GM19043 (cell line): ENCODE data around the gene ZNF407.

Source experiments
- ATAC-seq: cut with Tn5 transposase; IDR thresholded peaks from one replicate; pipeline ENCODE4 v1.9.1; 2021; ENCODE audit warnings: low read depth; ENCODE audit not compliant: unreplicated experiment

The ZNF407 gene

DNA sequence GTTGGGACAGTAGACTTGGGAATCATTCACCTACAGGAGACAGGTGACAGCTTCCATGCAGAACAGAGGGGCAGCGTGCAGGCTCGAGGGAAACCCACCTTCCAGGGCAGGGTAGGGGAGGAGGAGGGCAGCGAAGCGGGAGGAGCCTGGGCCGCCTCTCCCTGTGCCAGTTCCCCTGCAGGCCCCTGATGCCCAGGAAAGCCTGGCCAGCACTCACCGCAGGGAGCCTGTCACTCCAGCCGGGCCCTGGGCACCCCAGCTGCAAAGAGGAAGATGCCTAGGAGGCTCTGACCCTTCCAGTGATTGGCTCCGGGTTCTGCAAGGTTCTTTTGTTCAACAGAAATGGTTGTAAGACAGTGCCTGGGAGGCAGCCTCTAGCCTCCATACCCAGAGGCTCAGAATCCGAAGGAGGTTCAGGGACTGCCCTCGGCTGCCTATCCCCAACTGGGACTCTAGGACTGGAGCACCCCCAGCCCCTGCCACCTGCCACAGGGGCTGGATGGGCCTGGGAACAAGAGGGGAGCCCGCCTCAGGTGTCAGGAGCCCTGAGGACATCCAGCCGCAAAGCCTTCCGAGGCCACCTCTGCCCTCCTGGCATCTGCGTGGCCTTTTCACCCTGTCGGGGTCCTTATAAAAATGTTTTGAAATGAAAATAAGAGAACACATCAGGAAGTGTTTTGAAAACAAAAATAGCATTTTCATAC lies 508.0 kb downstream of the ZNF407 start:
- ATAC-seq: no peak

DNA sequence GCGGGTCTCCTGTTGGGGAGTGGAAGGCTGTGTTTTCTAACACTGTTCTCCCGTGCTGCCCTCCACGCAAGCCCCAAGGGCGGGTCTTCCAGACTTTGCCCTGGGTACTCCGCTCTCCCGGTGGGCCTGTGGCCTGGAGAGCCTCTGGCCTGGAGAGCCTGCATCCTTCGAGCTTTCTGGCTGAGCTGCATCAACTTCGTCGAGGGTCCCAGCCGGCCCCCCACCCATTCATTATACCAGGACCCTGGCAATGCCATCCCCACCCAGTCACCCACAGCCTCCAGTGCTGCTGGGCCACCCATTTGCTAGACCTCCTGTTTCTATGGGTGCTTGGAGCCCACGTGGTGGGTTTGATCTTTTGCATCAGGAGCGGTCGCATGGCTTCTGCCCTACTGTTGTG lies 509.1 kb downstream of the ZNF407 start:
- no peak for ATAC-seq

DNA sequence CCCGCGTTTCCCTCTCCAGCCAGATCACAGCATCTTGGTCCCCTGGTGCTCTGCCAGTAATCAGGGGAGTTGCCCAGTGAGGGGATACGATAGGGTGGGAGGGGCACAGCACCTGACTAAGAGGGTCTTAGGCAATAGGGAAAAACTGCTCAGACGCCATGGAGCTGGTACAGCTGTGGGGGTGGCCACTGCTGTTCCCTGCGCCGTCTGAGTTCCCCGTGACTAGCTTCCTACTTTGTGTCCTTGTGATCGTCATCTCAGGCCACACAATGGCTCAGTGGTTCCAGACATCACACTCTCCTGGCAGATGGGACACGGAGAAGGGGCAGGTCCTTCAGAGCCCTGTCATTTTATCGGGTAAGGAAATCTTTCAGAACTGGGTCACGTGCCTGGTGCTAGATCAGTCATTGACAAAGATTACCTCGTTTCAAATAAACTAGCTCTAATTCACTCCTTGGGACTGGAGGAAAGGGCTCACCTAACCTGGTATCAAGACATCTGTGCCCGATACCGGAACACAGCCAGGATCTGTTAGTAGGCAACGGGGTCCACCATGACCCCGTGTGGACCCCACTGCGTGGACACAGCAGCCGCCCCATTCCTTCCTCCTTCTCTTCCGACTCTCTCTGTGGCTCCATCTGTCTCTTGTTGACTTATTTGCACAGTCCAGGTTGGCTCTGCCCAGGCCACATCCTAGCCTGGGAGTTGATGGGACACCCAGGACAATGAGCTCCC lies 509.7 kb downstream of the ZNF407 start:
- no peak for ATAC-seq

DNA sequence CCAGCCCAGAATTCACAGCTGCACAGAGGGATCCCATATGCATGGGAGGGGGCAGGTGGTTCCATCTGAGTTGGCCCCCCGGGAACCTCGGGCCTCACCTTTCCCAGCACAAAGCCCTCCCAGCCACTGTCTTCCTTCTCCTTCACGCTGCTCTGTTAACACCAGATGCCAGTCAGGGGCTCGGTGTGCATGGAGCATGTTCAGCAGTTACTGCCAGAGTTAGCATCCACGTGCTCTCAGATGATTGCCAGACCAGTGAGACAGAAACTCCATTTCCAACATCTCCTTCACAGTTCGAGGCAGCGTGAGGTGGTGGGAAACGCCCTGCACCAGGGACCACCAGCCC lies 510.2 kb downstream of the ZNF407 start:
- no peak for ATAC-seq

DNA sequence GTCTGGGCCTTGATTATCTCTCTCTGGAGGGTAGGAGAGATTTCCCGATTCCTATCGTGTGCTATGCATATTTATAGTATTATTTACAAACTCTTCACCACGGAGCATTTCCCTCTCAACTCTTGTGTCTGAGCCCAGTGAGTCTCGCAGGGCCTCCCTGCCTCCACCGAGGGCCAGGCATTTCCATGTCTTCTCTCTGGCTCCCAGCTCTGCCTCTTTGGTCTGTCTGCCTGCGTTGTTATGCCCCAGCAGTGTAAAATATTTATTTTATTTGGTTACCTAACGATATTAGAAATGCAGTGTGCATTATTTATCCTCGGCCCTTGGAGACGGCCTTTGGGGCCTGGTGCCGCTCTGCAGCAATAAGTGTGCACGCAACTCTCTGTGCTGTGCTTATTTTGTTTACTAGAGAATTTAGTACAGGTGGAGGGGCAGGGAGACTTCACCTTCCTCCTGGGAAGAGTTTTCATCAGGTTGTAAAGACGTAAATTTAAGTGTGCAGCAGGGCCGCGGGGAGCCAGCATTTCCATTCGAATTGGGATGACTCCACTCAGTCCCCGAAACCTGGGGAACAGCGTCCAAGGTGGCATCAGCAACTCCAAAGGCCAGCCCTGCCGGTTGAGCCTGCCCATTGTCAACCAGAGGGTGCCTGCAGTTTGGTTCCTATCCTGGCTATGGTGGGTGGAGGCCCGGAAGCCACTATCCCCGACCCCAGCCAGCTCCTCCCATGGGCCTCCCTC lies 511.1 kb downstream of the ZNF407 start:
- no peak for ATAC-seq

DNA sequence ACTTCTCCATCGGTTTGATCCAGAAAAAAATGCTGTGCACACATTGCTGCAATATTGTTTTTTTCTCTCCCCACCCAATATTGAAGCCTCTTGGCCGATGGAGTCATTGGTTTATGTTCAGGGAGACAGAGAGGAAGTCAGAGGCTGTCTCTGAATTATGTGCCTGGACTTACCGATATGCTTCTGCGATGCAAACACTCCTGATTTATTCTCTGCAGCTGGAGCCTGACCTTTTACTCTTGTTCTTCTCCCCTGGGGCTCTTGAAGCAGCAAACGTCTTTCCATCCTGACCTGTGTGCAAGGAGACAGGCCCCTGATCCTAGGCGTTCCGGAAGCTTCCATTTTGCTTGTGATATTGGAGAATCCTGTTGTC lies 511.6 kb downstream of the ZNF407 start:
- no peak for ATAC-seq

DNA sequence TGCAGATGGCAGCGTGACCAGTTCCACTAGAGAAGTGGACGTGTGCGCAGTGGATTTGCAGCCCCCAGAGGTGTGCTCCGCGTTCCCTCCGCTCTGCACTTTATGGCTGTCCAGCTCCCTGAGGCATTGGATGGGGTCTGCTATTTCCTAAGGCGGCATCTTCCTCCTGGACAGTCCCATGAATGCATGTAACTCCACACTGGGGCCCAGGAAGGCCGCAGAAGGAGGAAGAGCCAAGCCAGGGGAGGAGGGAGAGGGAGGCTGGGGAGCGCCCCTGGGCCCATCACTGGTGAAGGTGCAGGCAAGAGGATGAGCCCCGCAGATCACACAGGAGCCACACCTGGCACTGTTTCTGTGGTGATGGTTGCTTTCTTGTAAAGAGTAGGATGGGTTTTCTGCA lies 512.1 kb downstream of the ZNF407 start:
- ATAC-seq: no peak

DNA sequence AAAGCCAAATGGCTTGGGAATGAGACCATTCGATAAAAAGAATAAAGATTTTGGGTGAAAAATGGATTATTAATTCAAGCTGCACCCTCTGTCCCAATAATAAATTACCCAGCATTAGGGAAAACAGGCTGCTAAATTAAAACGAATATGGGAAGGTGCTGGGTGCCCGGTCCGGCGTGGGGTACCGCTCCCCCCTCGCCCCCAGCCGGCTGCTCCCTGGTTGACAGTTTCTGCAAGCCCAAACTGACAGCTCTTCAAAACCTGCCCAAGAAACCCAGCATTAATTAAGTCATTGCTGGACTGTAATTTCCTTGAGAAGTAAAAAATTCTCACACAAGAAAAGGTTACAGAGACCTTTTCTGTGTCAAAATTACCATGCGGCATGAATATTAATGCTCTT lies 512.6 kb downstream of the ZNF407 start:
- ATAC-seq: no peak

DNA sequence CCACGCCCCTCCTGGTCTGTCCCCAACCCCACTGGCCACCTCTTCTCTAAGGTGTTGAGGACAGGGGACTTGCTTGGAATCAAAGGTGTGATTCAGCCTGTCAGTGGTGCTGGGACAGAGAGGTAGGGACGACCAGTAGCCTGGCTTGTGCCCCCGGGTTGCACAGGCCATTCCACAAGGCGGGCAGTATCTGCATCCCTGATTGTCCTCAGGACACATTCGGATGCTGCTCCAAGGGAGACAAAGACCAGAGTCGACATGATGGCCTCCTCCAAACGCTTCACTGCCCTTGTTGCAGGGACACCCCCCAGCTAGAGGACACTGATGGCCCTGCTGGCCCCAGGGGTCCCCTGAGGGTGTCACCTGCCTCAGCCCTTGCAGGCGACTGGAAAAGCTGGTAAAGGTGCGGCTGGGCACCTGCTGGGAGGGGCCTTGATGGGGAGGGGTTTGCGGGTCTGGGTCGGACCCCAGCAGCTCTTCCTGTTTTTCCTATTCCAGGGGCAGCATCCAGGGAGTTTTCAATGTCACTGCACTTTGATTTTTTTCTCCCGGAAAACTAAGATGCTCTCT lies 513.3 kb downstream of the ZNF407 start:
- no peak for ATAC-seq

DNA sequence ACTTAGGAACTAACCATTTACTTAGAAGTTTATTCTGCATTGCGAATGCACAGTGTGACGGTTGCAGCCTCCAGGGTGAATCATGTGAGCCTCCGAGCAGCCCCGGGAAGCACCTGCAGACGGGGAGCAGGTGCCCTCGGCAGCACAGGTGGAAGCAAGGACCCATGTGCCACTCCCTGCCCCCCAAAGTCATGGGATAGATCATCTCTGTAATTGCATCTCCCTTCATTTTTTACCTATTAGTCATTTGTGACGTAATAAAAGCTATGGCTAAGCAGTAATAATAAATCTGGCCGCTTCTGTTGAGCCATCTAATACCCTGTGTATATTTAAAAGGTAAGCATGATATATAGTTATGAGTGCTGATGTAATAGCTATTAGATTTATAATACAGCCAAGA lies 514.1 kb downstream of the ZNF407 start:
- ATAC-seq: no peak

DNA sequence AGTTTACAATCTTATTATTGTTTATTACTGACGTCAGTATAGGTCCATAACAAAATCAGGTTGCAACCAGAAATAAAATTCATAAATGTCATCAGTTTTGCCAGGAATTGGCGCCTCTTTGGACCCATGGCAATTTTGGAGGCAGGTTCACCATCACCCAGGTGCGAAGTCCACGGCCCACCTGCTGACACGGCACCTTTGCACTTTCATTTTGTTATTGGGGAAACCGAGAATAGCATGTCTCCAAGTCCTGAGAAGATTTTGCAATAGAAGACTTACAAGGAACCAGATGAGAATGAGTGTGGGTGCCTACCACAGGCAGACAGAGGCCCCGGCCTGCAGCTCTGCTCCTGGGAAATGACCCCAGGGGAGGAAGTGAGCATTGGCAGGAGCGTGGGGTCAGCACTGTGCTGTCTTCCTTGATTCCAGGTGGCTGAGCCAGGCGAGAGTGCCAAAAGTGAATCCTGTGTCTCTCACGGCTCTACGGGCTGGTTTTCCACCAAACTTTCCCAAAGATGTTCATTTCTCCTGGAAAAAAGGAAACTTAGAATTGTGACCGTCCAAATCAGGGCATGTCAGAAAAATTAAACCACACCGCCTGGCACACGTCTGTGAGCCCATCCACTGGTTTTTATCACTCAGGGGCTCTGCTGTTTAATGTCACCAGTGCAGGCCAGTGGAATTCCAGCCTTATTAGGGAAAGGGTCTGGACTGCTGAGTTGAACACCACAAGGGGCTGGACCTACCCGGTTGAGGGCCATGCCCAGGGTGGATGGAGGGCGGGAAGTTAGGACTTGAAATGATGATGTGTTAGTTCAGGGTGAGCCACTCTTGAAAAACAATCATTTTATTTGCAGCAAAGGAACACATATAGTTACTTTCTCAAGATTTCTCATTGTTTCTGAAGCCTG lies 514.8 kb downstream of the ZNF407 start:
- ATAC-seq: no peak

DNA sequence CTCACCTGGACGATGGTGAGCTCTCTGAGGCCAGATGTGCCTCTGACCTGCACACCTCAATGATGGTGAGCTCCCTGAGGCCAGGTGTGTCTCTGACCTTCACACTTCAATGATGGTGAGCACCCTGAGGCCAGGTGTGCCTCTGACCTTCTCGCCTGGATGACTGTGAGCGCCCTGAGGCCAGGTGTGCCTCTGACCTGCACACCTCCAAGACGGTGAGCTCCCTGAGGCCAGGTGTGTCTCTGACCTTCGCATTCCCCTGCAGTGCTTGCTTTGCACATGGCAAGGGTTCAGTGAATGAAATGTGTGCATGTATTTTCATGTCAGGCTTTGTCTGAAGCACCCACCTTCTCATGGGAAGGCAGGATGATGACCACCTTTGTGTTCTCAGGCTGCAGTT lies 515.8 kb downstream of the ZNF407 start:
- ATAC-seq: no peak

DNA sequence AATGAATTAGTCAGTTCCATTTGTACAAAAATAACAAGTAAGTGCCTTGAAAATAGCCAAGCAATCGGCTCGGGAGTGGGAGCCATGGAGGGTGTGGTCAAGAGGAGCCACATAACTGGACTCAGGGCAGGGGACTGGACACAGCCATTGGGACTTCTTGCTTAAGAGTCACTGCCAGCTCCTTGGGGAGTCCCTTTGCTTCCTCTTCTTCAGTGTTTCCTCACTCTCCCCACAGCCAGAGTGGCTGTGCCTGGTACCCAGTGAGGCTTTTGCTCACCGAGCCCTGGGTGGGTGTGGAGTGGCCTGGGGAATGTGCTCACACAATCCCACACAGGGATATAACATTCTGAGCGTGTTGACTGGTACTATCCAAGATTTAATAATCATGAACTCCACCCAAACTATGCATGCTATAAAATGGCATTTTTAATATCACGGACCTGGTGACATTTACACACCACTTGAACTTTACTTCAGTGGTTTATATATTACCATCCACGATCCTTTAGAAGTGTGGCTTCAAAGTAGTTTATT lies 516.6 kb downstream of the ZNF407 start:
- ATAC-seq: no peak
